ENCODE data around the gene EPHA3. TPM values are rescaled to one million over a fixed set of nuclear protein-coding genes. Genes with fewer than 3 reads are reported as not detected.

Gene EPHA3
- polyA plus RNA-seq, 2 of the 4 experiments (the other 2 are of a cell fraction) = not detected

- no peaks in the 10 kb centered on the region for H3K4me1 ChIP-seq
- 0% methylated on average over 1 of the region's 1 CpG for WGBS (ENCODE audit: missing lambda C conversion rate)
- H3K9me3 ChIP-seq = no peaks in the 10 kb centered on the region
- no peak for ATAC-seq
- no peak overlapping the region for H3K4me2 ChIP-seq
- no peak for TF ChIP-seq SREBF2 (IDR thresholded peaks at IDR 0.05)
- TF ChIP-seq, protein P1, sequence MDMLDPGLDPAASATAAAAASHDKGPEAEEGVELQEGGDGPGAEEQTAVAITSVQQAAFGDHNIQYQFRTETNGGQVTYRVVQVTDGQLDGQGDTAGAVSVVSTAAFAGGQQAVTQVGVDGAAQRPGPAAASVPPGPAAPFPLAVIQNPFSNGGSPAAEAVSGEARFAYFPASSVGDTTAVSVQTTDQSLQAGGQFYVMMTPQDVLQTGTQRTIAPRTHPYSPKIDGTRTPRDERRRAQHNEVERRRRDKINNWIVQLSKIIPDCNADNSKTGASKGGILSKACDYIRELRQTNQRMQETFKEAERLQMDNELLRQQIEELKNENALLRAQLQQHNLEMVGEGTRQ (IDR thresholded peaks at IDR 0.05) = no peak
- TF ChIP-seq, protein P2, sequence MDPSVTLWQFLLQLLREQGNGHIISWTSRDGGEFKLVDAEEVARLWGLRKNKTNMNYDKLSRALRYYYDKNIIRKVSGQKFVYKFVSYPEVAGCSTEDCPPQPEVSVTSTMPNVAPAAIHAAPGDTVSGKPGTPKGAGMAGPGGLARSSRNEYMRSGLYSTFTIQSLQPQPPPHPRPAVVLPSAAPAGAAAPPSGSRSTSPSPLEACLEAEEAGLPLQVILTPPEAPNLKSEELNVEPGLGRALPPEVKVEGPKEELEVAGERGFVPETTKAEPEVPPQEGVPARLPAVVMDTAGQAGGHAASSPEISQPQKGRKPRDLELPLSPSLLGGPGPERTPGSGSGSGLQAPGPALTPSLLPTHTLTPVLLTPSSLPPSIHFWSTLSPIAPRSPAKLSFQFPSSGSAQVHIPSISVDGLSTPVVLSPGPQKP (IDR thresholded peaks at IDR 0.05; ENCODE audit: low read depth, low read length) = no peak
- no peak for TF ChIP-seq HDAC2 (IDR thresholded peaks at IDR 0.05)
- POLR2A ChIA-PET = no interaction called here
- CTCF ChIA-PET = no interaction called here
- H3K27ac ChIP-seq = no peak overlapping the region
- no peak for DNase-seq (ENCODE audit: low read depth in 1 of 2, low spot score in 1 of 2)
- FAIRE-seq = no peak
- no peak overlapping the region for H3K4me3 ChIP-seq
Observed at GRCh38 chr3:89182056-89182455, 74.6 kb downstream of the EPHA3 start.

- no peak for ATAC-seq
- Histone ChIP-seq H3K9me3 (no peaks in the 10 kb centered on the region), H3K4me3 (no peak overlapping the region), H3K4me2 (no peak overlapping the region), H3K4me1 (no peaks in the 10 kb centered on the region), H3K27ac (no peak overlapping the region)
- 12% methylated on average over 4 of the region's 4 CpGs for WGBS (ENCODE audit: missing lambda C conversion rate)
- CTCF ChIA-PET = no interaction called here
- TF ChIP-seq, protein P3, sequence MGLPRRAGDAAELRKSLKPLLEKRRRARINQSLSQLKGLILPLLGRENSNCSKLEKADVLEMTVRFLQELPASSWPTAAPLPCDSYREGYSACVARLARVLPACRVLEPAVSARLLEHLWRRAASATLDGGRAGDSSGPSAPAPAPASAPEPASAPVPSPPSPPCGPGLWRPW (IDR thresholded peaks at IDR 0.05) = no peak
- no peak for TF ChIP-seq RARB (CRISPR knock-in tag; IDR thresholded peaks at IDR 0.05)
- no peak for FAIRE-seq
- no peak for DNase-seq (ENCODE audit: low read depth in 1 of 2, low spot score in 1 of 2)
- POLR2A ChIA-PET = no interaction called here
Observed at GRCh38 chr3:89184151-89184995, 77.0 kb downstream of the EPHA3 start.

GRCh38 chr3:89186456-89186855 is 79.0 kb downstream of the EPHA3 start:
- FAIRE-seq (no peak), ATAC-seq (no peak), DNase-seq (ENCODE audit: low read depth in 1 of 2, low spot score in 1 of 2) (no peak)
- POLR2A ChIA-PET = no interaction called here
- no peak for TF ChIP-seq MYC (IDR thresholded peaks at IDR 0.05; ENCODE audit: borderline replicate concordance, low read length)
- no peak for TF ChIP-seq SREBF2 (IDR thresholded peaks at IDR 0.05)
- no peak for TF ChIP-seq FOSL2 (IDR thresholded peaks at IDR 0.05)
- no peak for TF ChIP-seq FOSL2 (CRISPR knock-in tag; IDR thresholded peaks at IDR 0.05)
- no peak for TF ChIP-seq REST (IDR thresholded peaks at IDR 0.05)
- TF ChIP-seq TP53 (CRISPR knock-in tag; IDR thresholded peaks at IDR 0.05) = no peak
- TF ChIP-seq HOXA7 (CRISPR knock-in tag; IDR thresholded peaks at IDR 0.05) = no peak
- TF ChIP-seq NPAS2 (CRISPR knock-in tag; IDR thresholded peaks at IDR 0.05; ENCODE audit: borderline replicate concordance) = no peak
- no peak for TF ChIP-seq FOXS1 (CRISPR knock-in tag; IDR thresholded peaks at IDR 0.05)
- TF ChIP-seq KDM1A (IDR thresholded peaks at IDR 0.05; ENCODE audit: low read depth) = no peak
- TF ChIP-seq CBX8 (IDR thresholded peaks at IDR 0.05) = no peak
- TF ChIP-seq PHF8 (IDR thresholded peaks at IDR 0.05; ENCODE audit: borderline replicate concordance, low read depth) = no peak
- no peak for TF ChIP-seq ZFP36 (IDR thresholded peaks at IDR 0.05; ENCODE audit: borderline replicate concordance, partially characterized antibody)
- Histone ChIP-seq H3K27ac (no peak overlapping the region), H3K4me2 (no peak overlapping the region), H3K4me3 (no peak overlapping the region), H3K9me3 (no peaks in the 10 kb centered on the region), H3K4me1 (no peaks in the 10 kb centered on the region)
- CTCF ChIA-PET = no interaction called here
- WGBS (ENCODE audit: missing lambda C conversion rate) = 2% methylated on average over 4 of the region's 4 CpGs

Data from A549 (cell line).